ENCODE data around the gene FRAS1.
"Not testable (repeated sequence)": the region's sequence is repeated elsewhere in the genome, so short reads cannot be mapped to it uniquely, and the experiment has no call there.

The FRAS1 gene

DNA sequence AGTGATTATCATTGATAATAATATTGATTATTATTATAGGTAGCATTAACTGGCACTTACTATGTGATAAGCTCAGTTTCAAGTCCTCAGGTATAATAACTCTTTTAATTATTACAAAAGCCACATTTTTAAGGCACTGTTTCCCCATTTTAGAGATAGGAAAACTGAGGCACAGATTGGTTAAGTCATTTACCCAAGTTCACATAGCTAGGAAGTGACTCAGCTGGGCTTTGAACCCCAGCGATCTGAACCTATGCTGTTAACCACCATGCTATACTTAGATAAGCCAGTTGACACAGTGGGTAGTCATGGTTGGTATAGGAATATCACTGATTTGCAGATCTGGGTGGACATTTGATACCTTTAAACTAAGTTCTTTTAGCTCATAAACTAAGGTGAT is 110.4 kb downstream of the FRAS1 start:
- no peak for DNase-seq

- no peak for DNase-seq
Measured at GRCh38 chr4:78168029-78168428, 110.9 kb downstream of the FRAS1 start.

DNA sequence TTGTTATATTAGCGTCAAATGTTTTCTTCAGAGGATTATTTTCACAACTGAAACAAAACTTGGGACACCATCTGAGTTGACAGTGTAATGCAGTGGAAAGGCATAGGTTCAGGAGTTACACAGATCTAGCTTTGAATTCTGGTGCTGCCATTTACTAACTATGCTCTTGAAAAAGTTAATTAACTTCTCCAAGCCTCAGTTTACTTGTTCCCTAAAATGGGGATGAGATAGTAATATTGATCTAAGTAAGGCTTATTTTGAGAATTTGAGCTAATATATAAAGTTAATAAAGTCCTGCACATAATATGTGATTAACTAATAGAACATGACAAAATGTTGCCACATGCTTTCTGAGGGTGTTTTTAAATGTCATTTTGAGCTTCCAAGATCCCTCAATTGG is 112.6 kb downstream of the FRAS1 start:
- no peak for DNase-seq

DNA sequence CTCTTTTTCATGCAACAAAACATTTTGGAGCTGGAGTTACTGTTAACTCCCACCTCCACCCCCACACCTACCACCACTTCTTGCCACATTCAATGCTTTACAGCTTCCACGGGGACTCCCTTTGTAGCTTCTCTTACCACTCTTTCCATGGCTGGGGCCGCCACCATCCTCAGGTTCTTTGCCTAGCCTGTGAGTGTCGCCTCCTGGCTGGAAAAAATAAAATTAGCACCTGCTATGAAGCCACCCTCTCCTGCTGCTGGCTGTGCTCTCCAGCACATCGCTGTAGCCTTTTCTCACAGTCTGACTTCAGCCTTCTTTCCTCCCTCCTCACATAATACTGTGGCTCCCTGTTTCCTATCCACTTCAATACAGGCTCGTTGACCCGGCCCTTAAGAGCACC is 114.4 kb downstream of the FRAS1 start:
- DNase-seq = no peak

GRCh38 chr4:78174891-78175290 is 117.8 kb downstream of the FRAS1 start:
- DNase-seq = no peak

GRCh38 chr4:78179196-78179595 is 122.1 kb downstream of the FRAS1 start:
- DNase-seq = no peak

GRCh38 chr4:78181681-78182234 is 124.6 kb downstream of the FRAS1 start:
- DNase-seq = not testable (repeated sequence)

DNA sequence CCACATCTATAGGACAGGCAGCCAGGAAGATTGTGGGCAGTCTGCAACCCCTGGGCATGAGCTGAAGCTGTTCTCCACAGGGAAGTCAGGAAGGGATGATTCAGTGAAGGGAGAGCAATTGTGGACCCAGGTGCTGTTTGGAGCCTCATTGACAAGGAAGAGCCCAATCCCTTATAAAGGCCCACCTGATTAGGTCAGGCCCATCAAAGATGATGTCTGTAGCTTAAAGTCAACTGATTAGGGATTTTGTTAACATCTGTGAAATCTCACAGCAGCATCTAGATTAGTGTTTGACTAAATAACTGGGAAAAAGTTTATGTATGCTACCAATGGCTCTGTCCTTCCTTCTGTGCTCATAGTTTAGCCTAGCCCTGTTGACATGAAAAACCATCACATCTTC is 127.5 kb downstream of the FRAS1 start:
- no peak for DNase-seq

GRCh38 chr4:78185117-78185516 is 128.0 kb downstream of the FRAS1 start:
- DNase-seq = no peak

DNA sequence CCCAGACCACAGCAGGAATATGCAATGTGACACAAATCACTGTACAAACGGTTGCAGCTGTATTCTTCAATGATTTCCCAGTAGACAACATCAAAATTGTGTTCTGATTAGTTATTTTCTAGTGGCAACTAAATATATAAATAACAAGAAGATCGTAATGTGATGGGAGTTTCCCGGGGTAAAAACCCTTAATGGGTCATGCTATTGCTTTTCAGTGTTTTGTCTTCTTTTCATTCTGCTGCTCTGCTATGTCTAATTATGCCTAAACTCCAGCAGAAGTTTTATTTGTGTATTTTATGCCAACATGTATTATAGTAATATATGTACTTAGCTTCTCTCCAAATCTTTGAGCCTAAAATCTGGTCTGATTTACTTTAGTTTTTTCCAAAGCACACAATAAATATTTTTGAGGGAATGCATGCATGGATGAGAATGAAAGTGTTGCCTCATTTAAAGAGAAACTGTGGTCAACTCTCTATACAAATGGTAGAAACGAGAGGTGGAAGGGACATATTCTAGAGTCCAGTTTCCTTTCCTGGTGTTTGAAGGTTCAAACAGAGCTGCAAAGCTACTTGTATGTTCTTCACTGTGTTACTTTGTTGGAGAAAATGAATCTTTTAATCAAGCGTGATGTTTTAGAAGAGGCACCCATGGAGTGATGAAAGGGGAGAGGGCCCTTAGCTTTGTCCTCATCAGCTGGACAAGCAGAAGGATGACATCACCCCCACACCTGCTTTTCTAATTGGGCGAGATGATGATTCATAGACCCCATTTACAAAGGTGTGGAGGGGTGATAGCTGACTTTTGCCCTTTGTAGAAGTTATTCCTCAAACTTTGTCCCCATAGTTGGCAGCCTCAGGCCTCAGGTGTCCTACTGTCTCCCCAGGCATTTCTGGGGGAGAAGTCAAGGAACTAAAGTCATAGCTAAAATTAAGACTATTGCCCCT is 129.7 kb downstream of the FRAS1 start:
- no peak for DNase-seq

DNA sequence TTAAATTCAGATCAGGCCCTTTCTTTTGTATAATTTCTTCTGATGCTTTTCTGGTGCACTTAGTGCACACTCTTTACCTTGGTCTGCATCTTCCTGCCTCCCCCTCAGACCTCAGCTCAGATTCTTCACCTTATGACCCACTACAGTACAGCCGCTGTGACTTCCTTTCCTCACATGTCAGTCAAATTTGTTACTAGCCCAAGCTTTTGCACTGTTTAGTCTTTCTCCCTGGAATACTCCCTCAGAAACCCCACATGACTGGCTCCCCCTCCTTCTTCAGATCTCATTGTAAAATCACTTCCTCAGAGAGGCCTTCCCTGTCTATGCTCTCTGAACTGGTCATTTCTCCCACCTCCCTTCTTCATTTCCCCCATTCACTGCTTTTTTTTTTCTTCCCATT is 132.9 kb downstream of the FRAS1 start:
- DNase-seq = no peak

GRCh38 chr4:78190595-78190994 is 133.5 kb downstream of the FRAS1 start:
- no peak for DNase-seq

DNA sequence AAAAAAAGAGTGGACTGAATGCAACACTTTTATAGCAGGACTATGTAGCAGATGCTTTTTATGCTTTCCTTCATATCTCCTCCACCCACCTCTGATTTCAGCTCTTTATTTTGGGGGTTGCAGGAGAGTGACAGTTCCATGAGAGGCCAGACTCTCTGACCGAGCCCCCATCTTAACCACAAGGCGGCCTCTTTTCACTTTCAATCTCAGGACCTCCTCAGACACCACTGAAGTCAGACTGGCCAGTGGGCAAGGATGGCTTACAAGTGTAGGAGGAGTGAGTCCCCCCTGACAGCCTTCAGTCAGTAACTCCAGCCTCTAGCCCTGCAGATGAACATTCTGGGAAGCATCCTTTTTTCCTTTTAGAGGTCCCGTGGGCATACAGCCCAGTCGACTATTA is 140.8 kb downstream of the FRAS1 start:
- DNase-seq = no peak

- DNase-seq = no peak
Measured at GRCh38 chr4:78199984-78200383, 142.9 kb downstream of the FRAS1 start.

- no peak for DNase-seq
Measured at GRCh38 chr4:78200949-78201348, 143.8 kb downstream of the FRAS1 start.

- DNase-seq = no peak
Measured at GRCh38 chr4:78204176-78204575, 147.1 kb downstream of the FRAS1 start.

GRCh38 chr4:78205591-78205990 is 148.5 kb downstream of the FRAS1 start:
- DNase-seq = no peak

- no peak for DNase-seq
Measured at GRCh38 chr4:78207541-78207940, 150.4 kb downstream of the FRAS1 start.

DNA sequence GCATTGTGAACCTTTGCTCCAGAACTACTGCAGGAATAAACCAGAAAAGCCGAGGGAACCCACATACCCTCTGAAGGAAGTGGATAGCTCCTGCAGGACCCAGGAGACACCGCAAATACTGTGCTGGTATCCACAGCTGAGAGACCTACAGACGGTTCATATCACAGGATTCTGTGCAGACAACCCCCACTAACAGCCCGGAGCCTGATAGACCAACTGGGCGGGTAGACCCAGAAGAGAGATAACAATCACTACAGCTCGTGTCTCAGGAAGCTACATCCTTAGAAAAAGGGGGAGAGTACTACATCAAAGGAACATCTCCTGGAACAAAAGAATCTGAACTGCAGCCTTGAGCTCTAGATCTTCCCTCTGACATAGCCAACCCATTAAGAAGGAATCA is 150.8 kb downstream of the FRAS1 start:
- no peak for DNase-seq

DNA sequence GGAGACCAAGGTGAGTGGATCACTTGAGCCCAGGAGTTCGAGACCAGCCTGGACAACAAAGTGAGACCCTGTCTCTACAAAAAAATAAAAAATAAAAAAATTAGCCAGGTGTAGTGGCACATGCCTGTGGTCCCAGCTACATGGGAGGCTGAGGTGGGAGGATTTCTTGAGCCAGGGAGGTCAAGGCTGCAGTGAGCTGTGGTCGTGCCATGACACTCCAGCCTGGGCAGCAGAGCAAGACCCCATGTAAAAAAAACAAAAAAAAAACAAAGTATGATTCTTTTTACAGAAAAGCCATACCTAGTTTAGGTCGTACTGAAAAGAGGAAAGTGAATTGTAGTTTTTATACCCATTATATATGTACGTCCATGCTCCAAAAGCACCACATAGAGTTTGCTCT is 151.8 kb downstream of the FRAS1 start:
- DNase-seq = not testable (repeated sequence)

DNA sequence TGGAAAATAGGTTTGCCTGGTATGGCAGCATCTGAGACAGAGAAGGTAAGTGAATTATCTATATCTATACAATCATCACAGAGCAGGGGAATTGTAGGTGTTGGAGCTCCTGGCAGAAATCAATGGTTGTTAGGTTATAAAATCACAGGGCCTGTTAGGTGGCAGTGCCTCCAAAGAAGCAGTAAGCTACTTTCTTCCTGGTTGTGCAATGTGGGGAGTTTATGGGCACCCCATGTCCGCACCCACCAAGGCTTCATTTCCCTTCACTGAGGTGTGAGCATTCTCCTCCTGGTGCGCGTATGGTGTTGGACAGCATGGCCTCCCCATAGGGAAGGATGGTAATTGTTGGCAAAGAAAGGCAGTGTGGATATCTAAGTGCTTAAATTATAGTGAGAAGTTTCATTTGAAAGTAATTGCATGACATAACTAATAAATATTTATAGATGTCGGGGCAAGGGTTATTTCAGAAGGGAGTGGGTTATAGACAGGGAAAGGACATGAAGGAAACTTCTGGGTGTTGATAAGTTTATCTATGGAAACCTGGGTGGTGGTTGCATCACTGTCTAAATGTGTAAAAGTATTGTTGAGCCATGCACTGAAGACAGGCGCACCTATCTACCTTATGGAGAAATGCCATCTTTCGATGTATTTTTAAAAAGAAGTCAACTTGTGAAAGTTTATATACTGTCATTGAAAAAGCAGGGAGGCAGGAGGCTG is 153.7 kb downstream of the FRAS1 start:
- DNase-seq = no peak

DNA sequence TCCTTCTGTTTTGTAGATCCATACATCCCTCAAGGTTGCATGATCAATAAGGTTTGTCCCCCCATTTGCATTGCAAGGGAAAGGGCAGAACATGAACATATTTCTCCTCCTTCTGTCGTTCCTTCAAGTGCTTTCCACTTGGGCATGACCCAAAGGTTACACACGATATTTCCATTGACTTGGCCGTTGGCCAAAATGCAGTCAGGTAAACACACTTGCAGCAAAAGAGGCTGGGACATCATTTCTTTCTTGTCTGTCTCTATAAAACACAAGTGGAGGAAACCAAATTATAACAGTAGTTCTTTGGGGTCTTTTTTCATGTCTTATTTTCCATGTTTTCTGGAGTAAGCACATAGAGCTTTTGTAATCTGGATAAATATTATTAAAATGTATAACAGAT is 156.1 kb downstream of the FRAS1 start:
- DNase-seq = no peak

GRCh38 chr4:78214078-78214477 is 157.0 kb downstream of the FRAS1 start:
- DNase-seq = no peak

- no peak for DNase-seq
Measured at GRCh38 chr4:78217557-78217956, 160.4 kb downstream of the FRAS1 start.
